GM12872 (cell line): Measurements from ENCODE around the gene FAM222A.

Source experiments
- TF ChIP-seq, protein P1 (sequence below): IDR thresholded peaks from 3 replicates; pipeline ENCODE4 v1.5.1; 2011; ENCODE audit warnings: low read depth, mild to moderate bottlenecking, low read length, moderate library complexity; ENCODE audit not compliant: insufficient read depth

Gene FAM222A

DNA sequence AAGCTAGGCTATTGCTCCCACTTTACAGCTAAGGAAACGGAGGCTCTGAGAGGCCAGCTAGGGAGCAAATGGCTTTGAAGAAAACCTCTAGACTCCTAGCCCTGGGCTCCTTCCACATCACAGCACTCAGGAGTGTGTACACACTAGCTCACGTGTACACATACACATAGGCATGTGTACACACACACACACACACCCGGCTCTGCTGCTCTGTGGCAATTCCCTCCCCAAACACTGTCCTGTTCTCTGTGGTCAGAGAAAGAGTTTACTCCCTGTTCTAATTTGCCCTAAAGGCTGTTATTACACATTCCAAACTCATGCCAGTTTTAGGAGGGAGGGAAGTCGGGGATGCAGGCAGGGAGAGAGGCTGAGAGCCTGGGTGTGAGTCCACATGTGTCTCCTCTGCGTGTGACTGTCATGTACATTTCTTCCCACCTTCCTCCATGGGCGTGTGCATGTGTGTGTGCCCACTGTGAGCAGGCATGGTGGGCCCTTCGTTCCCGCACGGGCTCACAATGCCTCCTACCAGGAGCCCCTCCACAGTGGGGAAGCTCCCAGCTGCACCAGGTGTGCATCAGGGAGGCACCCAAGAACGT is 105.4 kb downstream of the FAM222A start:
- TF ChIP-seq, protein P1, sequence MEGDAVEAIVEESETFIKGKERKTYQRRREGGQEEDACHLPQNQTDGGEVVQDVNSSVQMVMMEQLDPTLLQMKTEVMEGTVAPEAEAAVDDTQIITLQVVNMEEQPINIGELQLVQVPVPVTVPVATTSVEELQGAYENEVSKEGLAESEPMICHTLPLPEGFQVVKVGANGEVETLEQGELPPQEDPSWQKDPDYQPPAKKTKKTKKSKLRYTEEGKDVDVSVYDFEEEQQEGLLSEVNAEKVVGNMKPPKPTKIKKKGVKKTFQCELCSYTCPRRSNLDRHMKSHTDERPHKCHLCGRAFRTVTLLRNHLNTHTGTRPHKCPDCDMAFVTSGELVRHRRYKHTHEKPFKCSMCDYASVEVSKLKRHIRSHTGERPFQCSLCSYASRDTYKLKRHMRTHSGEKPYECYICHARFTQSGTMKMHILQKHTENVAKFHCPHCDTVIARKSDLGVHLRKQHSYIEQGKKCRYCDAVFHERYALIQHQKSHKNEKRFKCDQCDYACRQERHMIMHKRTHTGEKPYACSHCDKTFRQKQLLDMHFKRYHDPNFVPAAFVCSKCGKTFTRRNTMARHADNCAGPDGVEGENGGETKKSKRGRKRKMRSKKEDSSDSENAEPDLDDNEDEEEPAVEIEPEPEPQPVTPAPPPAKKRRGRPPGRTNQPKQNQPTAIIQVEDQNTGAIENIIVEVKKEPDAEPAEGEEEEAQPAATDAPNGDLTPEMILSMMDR, result no peak
